ENCODE measurements around the gene CLEC1A. TPM values are rescaled to one million over a fixed set of nuclear protein-coding genes. Genes with fewer than 3 reads are reported as not detected.

CLEC1A gene
- total RNA-seq, 1 donor from 2014 or later: 0.04 TPM

GRCh38 chr12:10135126-10135525 is 36.3 kb upstream of the CLEC1A start:
- H3K36me3 ChIP-seq (ENCODE audit: control insufficient read depth, insufficient read depth, low read length): no peaks in the 10 kb centered on the region
- no peak for TF ChIP-seq CTCF (IDR thresholded peaks at IDR 0.05; ENCODE audit: insufficient read depth, low read length, poor library complexity, severe bottlenecking)
- DNase-seq (ENCODE audit: low read depth): no peak

GRCh38 chr12:10132850-10133370 is 34.1 kb upstream of the CLEC1A start:
- TF ChIP-seq CTCF (IDR thresholded peaks at IDR 0.05; ENCODE audit: insufficient read depth, low read length, poor library complexity, severe bottlenecking): no peak
- H3K27me3 ChIP-seq (ENCODE audit: control insufficient read depth, insufficient read depth, low read length): no peaks in the 10 kb centered on the region
- no peaks in the 10 kb centered on the region for H3K36me3 ChIP-seq (ENCODE audit: control insufficient read depth, insufficient read depth, low read length)
- H3K4me3 ChIP-seq (ENCODE audit: low read depth, low read length): no peak overlapping the region
- DNase-seq (ENCODE audit: low read depth): no peak

More at GRCh38 chr12:10135126-10135525, 36.3 kb upstream of the CLEC1A start:
- Histone ChIP-seq H3K4me3 (ENCODE audit: low read depth, low read length) (no peak overlapping the region), H3K27me3 (ENCODE audit: control insufficient read depth, insufficient read depth, low read length) (no peaks in the 10 kb centered on the region)

- TF ChIP-seq CTCF (IDR thresholded peaks at IDR 0.05; ENCODE audit: insufficient read depth, low read length, poor library complexity, severe bottlenecking): no peak
Measured at GRCh38 chr12:10131111-10131690, 32.4 kb upstream of the CLEC1A start.

GRCh38 chr12:10130042-10130441 is 31.3 kb upstream of the CLEC1A start, which contains the start of gene CLEC7A:
CLEC7A (minus strand) TSS chr12:10130199; CDS start chr12:10130082, 117 bp downstream.
- no peak for DNase-seq (ENCODE audit: low read depth)
- H3K36me3 ChIP-seq (ENCODE audit: control insufficient read depth, insufficient read depth, low read length): no peaks in the 10 kb centered on the region
- TF ChIP-seq CTCF (IDR thresholded peaks at IDR 0.05; ENCODE audit: insufficient read depth, low read length, poor library complexity, severe bottlenecking): no peak
- H3K27me3 ChIP-seq (ENCODE audit: control insufficient read depth, insufficient read depth, low read length): no peaks in the 10 kb centered on the region
- H3K4me3 ChIP-seq (ENCODE audit: low read depth, low read length): no peak within 1 kb of the TSS

More at GRCh38 chr12:10131111-10131690, 32.4 kb upstream of the CLEC1A start:
- H3K4me3 ChIP-seq (ENCODE audit: low read depth, low read length): no peak overlapping the region
- no peaks in the 10 kb centered on the region for H3K36me3 ChIP-seq (ENCODE audit: control insufficient read depth, insufficient read depth, low read length)
- no peaks in the 10 kb centered on the region for H3K27me3 ChIP-seq (ENCODE audit: control insufficient read depth, insufficient read depth, low read length)
- DNase-seq (ENCODE audit: low read depth): no peak

GRCh38 chr12:10128687-10129086 is 29.9 kb upstream of the CLEC1A start:
- Histone ChIP-seq H3K27me3 (ENCODE audit: control insufficient read depth, insufficient read depth, low read length) (no peaks in the 10 kb centered on the region), H3K4me3 (ENCODE audit: low read depth, low read length) (no peak overlapping the region), H3K36me3 (ENCODE audit: control insufficient read depth, insufficient read depth, low read length) (no peaks in the 10 kb centered on the region)
- TF ChIP-seq CTCF (IDR thresholded peaks at IDR 0.05; ENCODE audit: insufficient read depth, low read length, poor library complexity, severe bottlenecking): no peak
- no peak for DNase-seq (ENCODE audit: low read depth)

- TF ChIP-seq CTCF (IDR thresholded peaks at IDR 0.05; ENCODE audit: insufficient read depth, low read length, poor library complexity, severe bottlenecking): no peak
- DNase-seq (ENCODE audit: low read depth): no peak
- Histone ChIP-seq H3K27me3 (ENCODE audit: control insufficient read depth, insufficient read depth, low read length) (no peaks in the 10 kb centered on the region), H3K4me3 (ENCODE audit: low read depth, low read length) (no peak overlapping the region), H3K36me3 (ENCODE audit: control insufficient read depth, insufficient read depth, low read length) (no peaks in the 10 kb centered on the region)
Measured at GRCh38 chr12:10126413-10126812, 27.6 kb upstream of the CLEC1A start.

Measured in kidney epithelial cell (primary cell).